Liver (tissue), 9 donors: ENCODE results near the gene NLRP9. TPM values are rescaled to one million over a fixed set of nuclear protein-coding genes. Genes with fewer than 3 reads are reported as not detected.

ENCODE experiments used
- DNase-seq: peaks from one replicate; pipeline ENCODE4 v3.0.0-alpha.2; 2017; ENCODE audit warnings: low spot score
- H3K27ac ChIP-seq, 2 donors: one replicate each; pipeline ENCODE4 v1.7.0; 2013; ENCODE audit warnings: inconsistent platforms in 2 of 2, low read length in 2 of 2, control low read depth in 1 of 2, low read depth in 1 of 2, mild to moderate bottlenecking in 1 of 2
- H3K27me3 ChIP-seq, 4 donors: one replicate each; pipeline versions ENCODE4 v1.6.1 to v1.7.0; 2013; ENCODE audit warnings: low read length in 3 of 4, inconsistent platforms in 1 of 4, mild to moderate bottlenecking in 1 of 4, moderate library complexity in 1 of 4; ENCODE audit not compliant: control insufficient read depth in 4 of 4, insufficient read depth in 4 of 4
- H3K36me3 ChIP-seq, 4 donors: one replicate each; pipeline versions ENCODE4 v1.6.1 to v1.7.0; 2013; ENCODE audit warnings: low read length in 3 of 4, mild to moderate bottlenecking in 3 of 4, low read depth in 1 of 4, moderate library complexity in 1 of 4; ENCODE audit not compliant: control insufficient read depth in 4 of 4, insufficient read depth in 3 of 4
- H3K4me1 ChIP-seq, 4 donors: one replicate each; pipeline versions ENCODE4 v1.6.1 to v1.7.0; 2013; ENCODE audit warnings: low read length in 3 of 4, mild to moderate bottlenecking in 3 of 4, moderate library complexity in 1 of 4; ENCODE audit not compliant: control insufficient read depth in 4 of 4, insufficient read depth in 4 of 4
- H3K4me3 ChIP-seq, 3 donors: one replicate each; pipeline versions ENCODE4 v1.6.1 to v1.7.0; 2013; ENCODE audit warnings: low read length in 3 of 3, control low read depth in 1 of 3, low read depth in 1 of 3, mild to moderate bottlenecking in 1 of 3
- H3K9ac ChIP-seq, 2 donors: one replicate each; pipeline ENCODE4 v1.7.0; 2013; ENCODE audit warnings: low read length in 2 of 2, mild to moderate bottlenecking in 2 of 2, moderate library complexity in 2 of 2, control low read depth in 1 of 2, low read depth in 1 of 2
- H3K9me3 ChIP-seq, 4 donors: one replicate each; pipeline versions ENCODE4 v1.6.1 to v1.7.0; 2013; ENCODE audit warnings: low read length in 3 of 4; ENCODE audit not compliant: control insufficient read depth in 4 of 4
- ATF3 ChIP-seq: IDR thresholded peaks from 2 replicates; pipeline ENCODE4 v1.6.1; 2016; ENCODE audit warnings: antibody characterized with exemption
- CTCF ChIP-seq: fragments of 150-350 bp; IDR thresholded peaks from 2 replicates; pipeline ENCODE4 v1.5.1; 2017; ENCODE audit warnings: improper control_type of control experiment, low read depth, low read length; ENCODE audit not compliant: missing input control
- EGR1 ChIP-seq, 2 donors: IDR thresholded peaks; 2 replicates each; pipeline ENCODE4 v1.6.1; 2016 to 2018; ENCODE audit warnings: antibody characterized with exemption in 2 of 2, low read depth in 2 of 2
- FOXA1 ChIP-seq: IDR thresholded peaks from 2 replicates; pipeline ENCODE4 v1.6.1; 2016; ENCODE audit warnings: antibody characterized with exemption
- FOXA2 ChIP-seq: IDR thresholded peaks from 2 replicates; pipeline ENCODE4 v1.6.1; 2016; ENCODE audit warnings: antibody characterized with exemption
- HNF4A ChIP-seq, 2 donors: conservative IDR thresholded peaks; 2 replicates each; pipeline ENCODE4 v1.6.1; 2016; ENCODE audit warnings: antibody characterized with exemption in 2 of 2, mild to moderate bottlenecking in 2 of 2
- HNF4G ChIP-seq: IDR thresholded peaks from 2 replicates; pipeline ENCODE4 v1.6.1; 2016; ENCODE audit warnings: antibody characterized with exemption
- JUND ChIP-seq, 2 donors: IDR thresholded peaks; 2 replicates each; pipeline ENCODE4 v1.6.1; 2016; ENCODE audit warnings: antibody characterized with exemption in 2 of 2
- MAX ChIP-seq: IDR thresholded peaks from 2 replicates; pipeline ENCODE4 v1.6.1; 2016; ENCODE audit warnings: antibody characterized with exemption
- RAD21 ChIP-seq, 2 donors: IDR thresholded peaks; 2 replicates each; pipeline ENCODE4 v1.6.1; 2016; ENCODE audit warnings: antibody characterized with exemption in 2 of 2, mild to moderate bottlenecking in 2 of 2
- RXRA ChIP-seq, 2 donors: IDR thresholded peaks; 2 replicates each; pipeline ENCODE4 v1.6.1; 2017 to 2018; ENCODE audit warnings: antibody characterized with exemption in 2 of 2, mild to moderate bottlenecking in 1 of 2
- SP1 ChIP-seq: IDR thresholded peaks from 2 replicates; pipeline ENCODE4 v1.6.1; 2018; ENCODE audit warnings: antibody characterized with exemption, mild to moderate bottlenecking
- ZBTB33 ChIP-seq: IDR thresholded peaks from 2 replicates; pipeline ENCODE4 v1.6.1; 2016; ENCODE audit warnings: antibody characterized with exemption
- WGBS: extraction: QIAGEN DNeasy Blood & Tissue Kit; methylation state at CpG from one replicate; pipeline ENCODE4 v1.1.7; 2013; 5-methylcytosine and 5-hydroxymethylcytosine counted together
- polyA plus RNA-seq, 2 donors: library from polyadenylated mRNA; stranded (reverse) in 1 of 2; unstranded in 1 of 2; fragments of 200-250 nt in 1 of 2; fragments of >200 nt in 1 of 2; fragmentation: Nextera tagmentation in 1 of 2; extraction: Ambion mirVana in 1 of 2; gene quantifications; one replicate each; pipeline versions ENCODE4 v1.2.1 to v1.2.3, GENCODE V29; 2013 to 2015
- total RNA-seq, 2 donors: library from RNA; depleted of rRNA; stranded (reverse); fragments of >200 nt; gene quantifications; one replicate each; pipeline ENCODE4 v1.2.3, GENCODE V29; 2014
- donor health status: healthy.
- donor health status: healthy.
- donor health status: healthy.
- donor health status: healthy.
- donor health status: healthy.

NLRP9 gene
- total and polyA plus RNA-seq, 4 donors: not detected

- TF ChIP-seq CTCF: no peak
Observed at GRCh38 chr19:55676889-55677505, 61.2 kb downstream of the NLRP9 start (continued).

GRCh38 chr19:55676383-55676782 lies 61.8 kb downstream of the NLRP9 start:
- Histone ChIP-seq H3K9me3 (no peaks in the 10 kb centered on the region), H3K4me3 (peak overlapping the region; percentile 79 to 99 (median 95)), H3K36me3 (peaks cover 3 to 31% (median 10%) of the 10 kb centered on the region in 4 donors), H3K9ac (peak overlapping the region; percentile 76 to 95), H3K4me1 (peaks cover 12 to 74% (median 66%) of the 10 kb centered on the region in 4 donors), H3K27me3 (no peaks in the 10 kb centered on the region), H3K27ac (peak overlapping the region; percentile 80 to 89)
- no peak for DNase-seq
- 30% methylated on average over 5 of the region's 5 CpGs for WGBS
- no peak for TF ChIP-seq FOXA2
- TF ChIP-seq HNF4G: no peak
- no peak for TF ChIP-seq EGR1 (IDR thresholded peaks at IDR 0.05; ENCODE audit: low read depth in 2 of 2)
- TF ChIP-seq CTCF: peak; percentile 36
- TF ChIP-seq RXRA (IDR thresholded peaks at IDR 0.05): peak in 1 of 2 donors; percentile 15
- TF ChIP-seq RAD21 (IDR thresholded peaks at IDR 0.05): peak; percentile 8 to 40
- no peak for TF ChIP-seq ATF3
- no peak for TF ChIP-seq JUND (IDR thresholded peaks at IDR 0.05)
- TF ChIP-seq SP1: no peak
- TF ChIP-seq FOXA1: no peak

- Histone ChIP-seq H3K36me3 (peaks cover 0 to 29% (median 10%) of the 10 kb centered on the region in 4 donors), H3K27me3 (no peaks in the 10 kb centered on the region), H3K4me1 (peaks cover 10 to 68% (median 62%) of the 10 kb centered on the region in 4 donors), H3K27ac (peak overlapping the region; percentile 80 to 89), H3K9ac (peak overlapping the region; percentile 76 to 95), H3K4me3 (peak overlapping the region; percentile 79 to 99 (median 95)), H3K9me3 (no peaks in the 10 kb centered on the region)
- TF ChIP-seq ZBTB33 (no peak), MAX (no peak), HNF4G (no peak), RAD21 (IDR thresholded peaks at IDR 0.05) (no peak), HNF4A (conservative IDR thresholded peaks at IDR 0.05) (no peak), CTCF (no peak), SP1 (no peak), JUND (IDR thresholded peaks at IDR 0.05) (no peak)
- WGBS: 5% methylated on average over 16 of the region's 16 CpGs
- DNase-seq: no peak
Observed at GRCh38 chr19:55675661-55676354, 62.4 kb downstream of the NLRP9 start.
